Tibial nerve (tissue), 4 donors: ENCODE data around the gene PIK3AP1. TPM values are rescaled to one million over a fixed set of nuclear protein-coding genes. Genes with fewer than 3 reads are reported as not detected.

Experiments used
- DNase-seq, 2 donors: peaks; one replicate each; pipeline ENCODE4 v3.0.0-alpha.2; 2019; ENCODE audit warnings: low spot score in 2 of 2
- H3K27ac ChIP-seq, 4 donors: fragments of 200-600 bp; sonication (generic) in 3 of 4; one replicate each; pipeline ENCODE4 v1.5.1; 2017 to 2019; ENCODE audit warnings: mild to moderate bottlenecking in 1 of 4
- H3K27me3 ChIP-seq, 2 donors: fragments of 200-600 bp; sonication (generic) in 1 of 2; one replicate each; pipeline versions ENCODE4 v1.5.1 to v1.6.0; 2017 to 2019
- H3K36me3 ChIP-seq, 3 donors: fragments of 200-600 bp; sonication (generic); one replicate each; pipeline ENCODE4 v1.5.1; 2018 to 2019
- H3K4me1 ChIP-seq, 4 donors: fragments of 200-600 bp; sonication (generic) in 3 of 4; one replicate each; pipeline ENCODE4 v1.5.1; 2017 to 2019
- H3K4me3 ChIP-seq, 4 donors: fragments of 200-600 bp; sonication (generic) in 3 of 4; one replicate each; pipeline ENCODE4 v1.5.1; 2017 to 2019; ENCODE audit warnings: mild to moderate bottlenecking in 1 of 4, moderate library complexity in 1 of 4
- H3K9me3 ChIP-seq, 4 donors: fragments of 200-600 bp; sonication (generic) in 3 of 4; one replicate each; pipeline ENCODE4 v1.5.1; 2017 to 2019
- EP300 ChIP-seq, 2 donors: sonication (generic); formaldehyde crosslinking; IDR thresholded peaks; one replicate each; pipeline ENCODE4 v1.6.1; 2017; ENCODE audit warnings: antibody characterized with exemption in 2 of 2, mild to moderate bottlenecking in 1 of 2
- POLR2A ChIP-seq, 2 donors: fragments of 450-650 bp; IDR thresholded peaks; one replicate each; pipeline ENCODE4 v1.6.1; 2017; ENCODE audit warnings: antibody characterized with exemption in 2 of 2, mild to moderate bottlenecking in 2 of 2, moderate library complexity in 2 of 2
- WGBS, 2 donors: methylation state at CpG; one replicate each; pipeline ENCODE4 v1.1.5; 2018; 5-methylcytosine and 5-hydroxymethylcytosine counted together
- total RNA-seq, 4 donors: library from RNA; depleted of rRNA; stranded (reverse); fragments of >200 nt; gene quantifications; one replicate each; pipeline ENCODE4 v1.1.0, GENCODE V29; 2016
- TF ChIP-seq, protein P1 (sequence below), 5 experiments: fragments of 200-600 bp in 3 of 5; fragments of 450-650 bp in 2 of 5; sonication (generic) in 3 of 5; IDR thresholded peaks; one replicate each; pipeline ENCODE4 v1.5.1; 2016 to 2019; ENCODE audit warnings: antibody characterized with exemption in 5 of 5, mild to moderate bottlenecking in 3 of 5, moderate library complexity in 2 of 5

The PIK3AP1 gene
- total RNA-seq, 4 donors from 2014 or later: 7.1 to 21.3 (median 14.2) TPM

DNA sequence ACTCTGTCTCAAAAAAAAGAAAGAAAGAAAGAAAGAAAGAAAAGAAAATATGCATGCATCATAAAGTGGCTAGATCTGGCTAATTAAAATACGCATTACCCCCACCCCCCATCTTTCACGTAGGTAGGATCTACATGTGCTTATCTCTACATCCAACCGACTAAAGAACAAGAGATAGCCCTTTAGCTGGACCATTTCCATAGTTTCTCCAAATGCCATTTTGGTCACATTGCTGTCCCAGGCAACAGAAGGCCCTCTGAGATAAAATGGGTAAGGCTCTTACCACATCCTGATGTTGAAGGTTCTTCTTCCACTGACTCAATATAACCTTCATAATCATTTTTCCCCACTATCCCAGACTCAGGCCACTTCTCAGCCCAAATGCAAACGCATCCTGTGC lies 31.5 kb downstream of the PIK3AP1 start:
- TF ChIP-seq EP300 (IDR thresholded peaks at IDR 0.05) (no peak), POLR2A (IDR thresholded peaks at IDR 0.05) (no peak)
- TF ChIP-seq, protein P1, sequence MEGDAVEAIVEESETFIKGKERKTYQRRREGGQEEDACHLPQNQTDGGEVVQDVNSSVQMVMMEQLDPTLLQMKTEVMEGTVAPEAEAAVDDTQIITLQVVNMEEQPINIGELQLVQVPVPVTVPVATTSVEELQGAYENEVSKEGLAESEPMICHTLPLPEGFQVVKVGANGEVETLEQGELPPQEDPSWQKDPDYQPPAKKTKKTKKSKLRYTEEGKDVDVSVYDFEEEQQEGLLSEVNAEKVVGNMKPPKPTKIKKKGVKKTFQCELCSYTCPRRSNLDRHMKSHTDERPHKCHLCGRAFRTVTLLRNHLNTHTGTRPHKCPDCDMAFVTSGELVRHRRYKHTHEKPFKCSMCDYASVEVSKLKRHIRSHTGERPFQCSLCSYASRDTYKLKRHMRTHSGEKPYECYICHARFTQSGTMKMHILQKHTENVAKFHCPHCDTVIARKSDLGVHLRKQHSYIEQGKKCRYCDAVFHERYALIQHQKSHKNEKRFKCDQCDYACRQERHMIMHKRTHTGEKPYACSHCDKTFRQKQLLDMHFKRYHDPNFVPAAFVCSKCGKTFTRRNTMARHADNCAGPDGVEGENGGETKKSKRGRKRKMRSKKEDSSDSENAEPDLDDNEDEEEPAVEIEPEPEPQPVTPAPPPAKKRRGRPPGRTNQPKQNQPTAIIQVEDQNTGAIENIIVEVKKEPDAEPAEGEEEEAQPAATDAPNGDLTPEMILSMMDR (IDR thresholded peaks at IDR 0.05): no peak
- Histone ChIP-seq H3K4me3 (no peak overlapping the region), H3K27me3 (no peaks in the 10 kb centered on the region), H3K9me3 (no peaks in the 10 kb centered on the region), H3K4me1 (no peaks in the 10 kb centered on the region), H3K36me3 (no peaks in the 10 kb centered on the region), H3K27ac (no peak overlapping the region)
- DNase-seq: no peak
- 87 to 95% methylated on average over 4 of the region's 4 CpGs for WGBS, 2 donors

DNA sequence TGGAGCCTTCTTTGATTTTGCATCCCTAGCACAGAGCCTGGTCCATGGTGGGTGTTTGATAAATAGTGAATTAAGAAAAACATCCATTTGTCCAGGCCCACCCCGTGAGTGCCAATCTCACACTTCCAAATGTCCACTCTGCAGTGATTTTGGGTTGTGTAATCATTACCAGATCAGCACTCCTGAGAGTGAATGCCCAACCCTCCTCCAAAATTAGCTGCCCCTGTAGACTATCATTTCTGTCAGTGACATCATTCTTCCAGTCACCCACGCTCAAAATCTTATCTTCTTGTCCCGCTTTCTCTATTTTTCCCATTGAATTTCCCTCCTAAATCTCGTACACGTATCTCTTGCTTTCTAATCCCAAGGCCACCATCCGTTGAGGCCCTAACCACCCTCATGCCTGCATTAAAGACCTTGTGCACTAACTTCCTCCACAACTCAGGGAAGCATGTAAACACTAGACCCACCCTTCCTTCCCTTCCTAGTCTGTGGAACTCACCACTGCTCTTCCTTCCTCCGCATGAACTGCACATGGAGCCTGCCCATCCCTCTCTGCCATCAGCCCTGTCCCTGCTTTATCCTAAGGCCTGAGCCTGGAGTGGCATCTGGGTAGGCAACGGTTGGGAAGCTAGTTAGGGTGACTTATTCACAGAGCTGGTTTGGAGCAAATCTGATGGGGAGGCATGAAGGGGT lies 32.8 kb downstream of the PIK3AP1 start:
- H3K4me3 ChIP-seq: no peak overlapping the region
- TF ChIP-seq EP300 (IDR thresholded peaks at IDR 0.05): no peak
- TF ChIP-seq POLR2A (IDR thresholded peaks at IDR 0.05): no peak
- TF ChIP-seq, protein P1 (IDR thresholded peaks at IDR 0.05): no peak
- no peak for DNase-seq
- 80% methylated on average over 8 of the region's 8 CpGs for WGBS, 2 donors
- no peaks in the 10 kb centered on the region for H3K9me3 ChIP-seq
- H3K36me3 ChIP-seq: no peaks in the 10 kb centered on the region
- H3K4me1 ChIP-seq: no peaks in the 10 kb centered on the region
- H3K27me3 ChIP-seq: no peaks in the 10 kb centered on the region
- no peak overlapping the region for H3K27ac ChIP-seq

DNA sequence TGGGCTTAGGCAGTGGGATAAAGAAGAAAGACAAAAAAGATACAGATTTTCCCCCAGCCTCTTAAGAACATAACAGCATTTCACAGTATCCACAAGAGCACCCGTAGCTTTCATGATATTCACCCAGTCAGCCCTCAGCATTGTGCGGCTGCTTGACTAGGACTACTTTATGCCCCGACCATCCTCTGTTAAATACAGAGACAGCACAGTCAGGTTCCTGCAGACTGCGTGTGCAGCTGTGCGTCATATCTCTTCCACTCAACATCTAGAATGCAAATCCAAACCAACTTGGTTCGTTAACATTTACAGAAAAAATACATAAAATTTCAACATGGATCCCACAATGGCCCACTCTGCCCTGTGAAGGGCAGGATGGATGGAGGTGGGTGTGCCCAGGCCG lies 33.8 kb downstream of the PIK3AP1 start:
- Histone ChIP-seq H3K9me3 (no peaks in the 10 kb centered on the region), H3K36me3 (no peaks in the 10 kb centered on the region), H3K4me1 (no peaks in the 10 kb centered on the region), H3K27me3 (no peaks in the 10 kb centered on the region), H3K4me3 (no peak overlapping the region), H3K27ac (no peak overlapping the region)
- no peak for DNase-seq
- TF ChIP-seq EP300 (IDR thresholded peaks at IDR 0.05) (no peak), POLR2A (IDR thresholded peaks at IDR 0.05) (no peak)
- TF ChIP-seq, protein P1 (IDR thresholded peaks at IDR 0.05): no peak
- WGBS, 2 donors: 91 to 96% methylated on average over 7 of the region's 7 CpGs

DNA sequence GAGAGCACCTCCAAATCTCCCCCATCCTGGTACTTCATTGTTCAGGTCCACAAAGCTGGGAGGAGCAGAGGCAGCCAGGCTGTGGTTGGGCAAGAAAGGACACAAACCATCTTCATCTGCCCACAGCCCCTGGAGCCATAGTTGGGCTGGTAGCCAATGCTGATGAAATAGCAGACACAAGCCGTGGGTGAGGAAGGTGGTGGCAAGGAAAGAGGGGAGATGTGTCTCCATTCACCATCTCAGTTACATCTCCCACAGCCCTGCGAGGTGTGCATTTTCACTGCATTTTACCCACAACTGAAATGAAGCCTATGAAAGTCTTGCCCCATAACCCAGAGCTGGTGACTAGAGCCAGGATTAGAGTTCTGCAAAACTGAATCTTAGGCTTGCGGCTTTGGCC lies 35.0 kb downstream of the PIK3AP1 start:
- WGBS, 2 donors: 73 to 88% methylated on average over 3 of the region's 3 CpGs
- Histone ChIP-seq H3K27ac (no peak overlapping the region), H3K27me3 (no peaks in the 10 kb centered on the region)

DNA sequence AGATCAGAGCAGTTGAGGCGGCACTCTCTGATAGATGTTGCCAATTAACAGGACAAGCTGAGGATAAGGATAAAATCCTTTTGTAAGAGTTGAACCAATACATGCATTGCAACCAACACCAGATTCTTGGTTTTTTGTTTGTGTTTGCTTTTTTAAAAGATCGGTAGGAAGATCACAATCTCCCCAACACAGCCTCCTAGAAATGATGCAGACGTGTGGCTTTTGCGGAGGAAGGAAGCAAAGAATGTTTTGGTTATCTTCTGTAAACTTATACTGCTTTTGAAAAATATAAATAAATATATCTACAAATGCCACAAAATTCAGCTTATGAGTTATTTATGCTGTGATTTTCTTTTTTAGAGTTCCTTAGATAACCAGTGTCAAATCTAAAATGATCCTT lies 35.5 kb downstream of the PIK3AP1 start:
- Histone ChIP-seq H3K9me3 (no peaks in the 10 kb centered on the region), H3K4me1 (no peaks in the 10 kb centered on the region), H3K36me3 (no peaks in the 10 kb centered on the region), H3K27me3 (no peaks in the 10 kb centered on the region), H3K4me3 (no peak overlapping the region), H3K27ac (no peak overlapping the region)
- TF ChIP-seq EP300 (IDR thresholded peaks at IDR 0.05) (no peak), POLR2A (IDR thresholded peaks at IDR 0.05) (no peak)
- TF ChIP-seq, protein P1 (IDR thresholded peaks at IDR 0.05): no peak
- WGBS, 2 donors: 85 to 91% methylated on average over 4 of the region's 4 CpGs
- no peak for DNase-seq

More for the DNA sequence above, 35.0 kb downstream of the PIK3AP1 start:
- TF ChIP-seq EP300 (IDR thresholded peaks at IDR 0.05) (no peak), POLR2A (IDR thresholded peaks at IDR 0.05) (no peak)
- TF ChIP-seq, protein P1 (IDR thresholded peaks at IDR 0.05): no peak
- H3K4me3 ChIP-seq: no peak overlapping the region
- H3K9me3 ChIP-seq: no peaks in the 10 kb centered on the region
- H3K36me3 ChIP-seq: no peaks in the 10 kb centered on the region
- DNase-seq: no peak
- H3K4me1 ChIP-seq: no peaks in the 10 kb centered on the region
